ENCODE measurements around the gene ZIC5.

Gene ZIC5

DNA sequence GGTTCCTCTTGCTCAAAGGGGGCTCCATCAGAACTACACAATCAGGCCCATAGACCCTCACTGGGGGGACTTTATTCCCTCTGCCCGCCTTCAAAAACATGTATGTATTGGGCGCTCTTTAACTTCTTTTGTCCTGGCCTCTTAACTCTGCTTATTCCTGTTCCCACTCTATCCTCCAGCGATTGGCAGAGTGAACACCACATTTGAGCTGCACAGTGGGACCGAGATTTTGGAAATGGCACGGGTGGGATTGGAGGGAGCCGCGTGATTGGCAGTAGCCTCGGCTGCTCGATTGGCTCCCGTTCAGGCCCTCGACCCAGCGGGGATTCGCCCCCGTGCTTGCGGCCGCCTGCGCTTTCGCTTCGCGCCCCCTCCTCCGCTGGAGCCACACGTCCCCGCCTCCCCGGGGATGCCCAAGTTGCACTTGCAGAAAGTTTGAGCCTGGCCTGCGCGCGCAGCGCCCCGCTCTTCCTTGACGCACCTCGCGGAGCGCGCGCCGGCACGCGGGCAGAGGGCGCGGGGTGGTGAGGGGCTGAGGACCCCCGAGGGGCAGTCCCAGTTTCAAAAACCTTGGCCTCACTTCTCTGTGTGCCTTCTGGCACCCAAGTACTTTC, at the start of gene ZIC5:
Gene ZIC5 (minus strand): TSS at position 192 of the 614 bp plus-strand sequence. CDS start 164 bp downstream, at position 28.
- TF ChIP-seq ZNF274 (IDR thresholded peaks at IDR 0.05; ENCODE audit: low read depth, low read length) (no peak), SUZ12 (IDR thresholded peaks at IDR 0.05; ENCODE audit: extremely low read depth, insufficient read depth, insufficient read length) (no peak), YY1 (IDR thresholded peaks at IDR 0.05; ENCODE audit: insufficient read depth, insufficient read length) (no peak)
- peak within 1 kb of the TSS; percentile 57 for H3K4me3 ChIP-seq (ENCODE audit: insufficient read length, low read depth)
- H3K27me3 ChIP-seq (ENCODE audit: insufficient read depth, insufficient read length), result peaks cover 76% of the 10 kb centered on the region
- no peaks in the 10 kb centered on the region for H3K36me3 ChIP-seq (ENCODE audit: insufficient read depth, insufficient read length, low read length)
- no peak for DNase-seq (ENCODE audit: low read depth, low spot score)
- no peaks in the 10 kb centered on the region for H3K9me3 ChIP-seq (ENCODE audit: insufficient read depth, low read length)
- H3K4me1 ChIP-seq (ENCODE audit: insufficient read depth, insufficient read length), result peaks cover 9% of the 10 kb centered on the region
- H3K9ac ChIP-seq (ENCODE audit: insufficient read length, low read depth), result peak within 1 kb of the TSS; percentile 81

DNA sequence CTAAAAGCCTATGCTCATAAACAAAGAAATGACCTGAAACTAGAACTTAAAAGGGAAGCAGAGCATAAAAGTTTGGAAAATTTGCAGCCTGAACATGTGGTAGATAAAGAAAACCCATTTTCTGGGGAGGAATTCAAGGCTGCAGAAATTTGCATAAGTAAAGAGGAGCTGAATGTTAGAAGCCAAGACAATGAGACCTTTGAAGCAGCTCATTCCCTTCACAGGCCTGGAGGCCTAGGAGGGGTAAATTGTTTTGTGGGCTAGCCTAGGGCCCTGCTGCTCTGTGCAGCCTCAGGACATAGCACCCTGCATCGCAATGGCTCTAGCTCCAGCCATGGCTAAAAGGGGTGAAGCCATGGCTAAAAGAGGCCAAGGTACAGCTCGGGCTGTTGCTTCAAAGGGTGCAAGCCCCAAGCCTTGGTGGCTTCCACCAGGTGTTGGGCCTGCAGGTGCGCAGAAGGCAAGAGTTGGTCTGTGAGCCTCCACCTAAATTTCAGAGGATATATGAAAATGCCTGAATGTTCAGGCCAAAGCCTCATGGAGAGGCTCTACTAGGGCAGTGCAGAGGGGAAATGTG, 48.3 kb upstream of the ZIC5 start:
- H3K4me3 ChIP-seq (ENCODE audit: insufficient read length, low read depth), result no peak overlapping the region
- no peaks in the 10 kb centered on the region for H3K27me3 ChIP-seq (ENCODE audit: insufficient read depth, insufficient read length)
- H3K9ac ChIP-seq (ENCODE audit: insufficient read length, low read depth), result no peak overlapping the region
- DNase-seq (ENCODE audit: low read depth, low spot score), result peak; percentile 69
- TF ChIP-seq ZNF274 (IDR thresholded peaks at IDR 0.05; ENCODE audit: low read depth, low read length) (no peak), SUZ12 (IDR thresholded peaks at IDR 0.05; ENCODE audit: extremely low read depth, insufficient read depth, insufficient read length) (no peak), YY1 (IDR thresholded peaks at IDR 0.05; ENCODE audit: insufficient read depth, insufficient read length) (no peak)
- H3K4me1 ChIP-seq (ENCODE audit: insufficient read depth, insufficient read length), result no peaks in the 10 kb centered on the region
- H3K9me3 ChIP-seq (ENCODE audit: insufficient read depth, low read length), result no peaks in the 10 kb centered on the region
- no peaks in the 10 kb centered on the region for H3K36me3 ChIP-seq (ENCODE audit: insufficient read depth, insufficient read length, low read length)

DNA sequence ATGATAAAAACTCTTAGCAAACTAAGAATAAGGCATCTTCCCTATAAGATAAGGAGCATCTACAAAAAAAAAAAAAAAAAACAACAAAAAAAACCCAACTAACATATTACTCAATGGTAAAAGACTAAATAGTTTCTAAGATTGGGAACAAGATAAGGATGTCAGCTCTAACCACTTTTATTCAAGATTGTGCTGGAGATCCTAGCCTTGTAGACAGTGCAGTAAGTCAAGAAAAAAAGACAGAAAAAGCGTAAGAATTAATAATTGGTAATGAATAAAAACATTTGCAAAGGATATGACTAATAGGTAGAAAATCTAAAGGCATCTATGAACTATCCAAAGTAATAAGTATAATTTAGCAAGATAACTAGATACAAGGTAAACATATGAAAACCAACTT, 43.1 kb upstream of the ZIC5 start:
- no peaks in the 10 kb centered on the region for H3K4me1 ChIP-seq (ENCODE audit: insufficient read depth, insufficient read length)
- DNase-seq (ENCODE audit: low read depth, low spot score), result no peak
- H3K36me3 ChIP-seq (ENCODE audit: insufficient read depth, insufficient read length, low read length), result no peaks in the 10 kb centered on the region

DNA sequence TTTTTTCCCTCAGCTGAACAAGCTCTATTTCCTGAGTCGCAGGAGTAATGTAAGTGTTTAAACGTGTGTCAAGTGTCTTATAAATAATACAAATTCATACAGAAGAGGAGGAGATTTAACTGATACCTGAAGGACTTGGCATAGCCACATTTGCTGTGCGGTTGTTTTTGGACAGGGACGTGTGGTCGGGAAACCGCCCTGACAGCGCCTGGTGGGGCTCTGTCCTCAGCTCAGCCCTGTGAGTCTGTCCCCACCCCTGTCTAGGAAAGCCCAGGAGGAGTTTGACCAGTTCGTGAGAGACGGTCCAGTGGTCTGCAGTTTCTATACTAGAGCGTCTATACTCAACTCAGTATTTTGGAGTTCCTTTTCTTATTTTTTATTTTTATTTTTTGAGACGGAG, 26.7 kb upstream of the ZIC5 start:
- TF ChIP-seq YY1 (IDR thresholded peaks at IDR 0.05; ENCODE audit: insufficient read depth, insufficient read length) (no peak), ZNF274 (IDR thresholded peaks at IDR 0.05; ENCODE audit: low read depth, low read length) (no peak), SUZ12 (IDR thresholded peaks at IDR 0.05; ENCODE audit: extremely low read depth, insufficient read depth, insufficient read length) (no peak)
- H3K36me3 ChIP-seq (ENCODE audit: insufficient read depth, insufficient read length, low read length), result no peaks in the 10 kb centered on the region
- peaks cover 45% of the 10 kb centered on the region for H3K27me3 ChIP-seq (ENCODE audit: insufficient read depth, insufficient read length)
- DNase-seq (ENCODE audit: low read depth, low spot score), result no peak
- peak overlapping the region; percentile 79 for H3K9ac ChIP-seq (ENCODE audit: insufficient read length, low read depth)
- no peak overlapping the region for H3K4me3 ChIP-seq (ENCODE audit: insufficient read length, low read depth)
- peaks cover 3% of the 10 kb centered on the region for H3K4me1 ChIP-seq (ENCODE audit: insufficient read depth, insufficient read length)
- no peaks in the 10 kb centered on the region for H3K9me3 ChIP-seq (ENCODE audit: insufficient read depth, low read length)

More for the DNA sequence above, 43.1 kb upstream of the ZIC5 start:
- no peak overlapping the region for H3K4me3 ChIP-seq (ENCODE audit: insufficient read length, low read depth)
- H3K9ac ChIP-seq (ENCODE audit: insufficient read length, low read depth), result no peak overlapping the region
- no peaks in the 10 kb centered on the region for H3K27me3 ChIP-seq (ENCODE audit: insufficient read depth, insufficient read length)
- TF ChIP-seq YY1 (IDR thresholded peaks at IDR 0.05; ENCODE audit: insufficient read depth, insufficient read length) (no peak), ZNF274 (IDR thresholded peaks at IDR 0.05; ENCODE audit: low read depth, low read length) (no peak), SUZ12 (IDR thresholded peaks at IDR 0.05; ENCODE audit: extremely low read depth, insufficient read depth, insufficient read length) (no peak)
- H3K9me3 ChIP-seq (ENCODE audit: insufficient read depth, low read length), result no peaks in the 10 kb centered on the region

DNA sequence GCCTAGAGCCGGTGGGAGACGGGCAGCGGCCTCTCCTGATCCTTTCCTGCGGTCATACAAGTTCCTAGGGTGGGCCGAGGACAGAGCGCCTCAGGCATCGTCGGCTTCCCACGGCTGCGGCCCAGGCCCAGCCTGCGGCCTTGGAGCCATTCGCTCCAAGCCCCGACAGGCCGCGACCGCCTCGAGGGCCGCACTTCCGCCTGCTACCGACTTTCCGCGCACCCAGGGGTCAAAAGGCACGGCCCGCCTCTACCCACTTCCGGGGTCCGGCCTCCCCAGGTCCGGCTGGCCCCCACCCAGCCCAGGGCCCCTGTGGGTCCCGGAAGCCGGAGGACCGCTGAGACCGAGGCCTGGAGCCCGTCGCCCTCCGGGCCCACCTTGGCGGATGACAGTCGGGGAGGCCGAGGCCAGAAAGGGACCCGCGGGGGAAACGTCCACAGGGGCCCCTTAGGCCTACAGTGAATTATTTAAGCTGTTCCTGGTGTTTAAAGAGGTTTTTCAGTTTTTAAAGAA, 26.2 kb upstream of the ZIC5 start:
- Histone ChIP-seq H3K4me1 (ENCODE audit: insufficient read depth, insufficient read length) (peaks cover 3% of the 10 kb centered on the region), H3K4me3 (ENCODE audit: insufficient read length, low read depth) (peak overlapping the region; percentile 40), H3K36me3 (ENCODE audit: insufficient read depth, insufficient read length, low read length) (no peaks in the 10 kb centered on the region), H3K9ac (ENCODE audit: insufficient read length, low read depth) (peak overlapping the region; percentile 79), H3K27me3 (ENCODE audit: insufficient read depth, insufficient read length) (peaks cover 50% of the 10 kb centered on the region), H3K9me3 (ENCODE audit: insufficient read depth, low read length) (no peaks in the 10 kb centered on the region)
- DNase-seq (ENCODE audit: low read depth, low spot score), result no peak
- no peak for TF ChIP-seq YY1 (IDR thresholded peaks at IDR 0.05; ENCODE audit: insufficient read depth, insufficient read length)
- no peak for TF ChIP-seq ZNF274 (IDR thresholded peaks at IDR 0.05; ENCODE audit: low read depth, low read length)

DNA sequence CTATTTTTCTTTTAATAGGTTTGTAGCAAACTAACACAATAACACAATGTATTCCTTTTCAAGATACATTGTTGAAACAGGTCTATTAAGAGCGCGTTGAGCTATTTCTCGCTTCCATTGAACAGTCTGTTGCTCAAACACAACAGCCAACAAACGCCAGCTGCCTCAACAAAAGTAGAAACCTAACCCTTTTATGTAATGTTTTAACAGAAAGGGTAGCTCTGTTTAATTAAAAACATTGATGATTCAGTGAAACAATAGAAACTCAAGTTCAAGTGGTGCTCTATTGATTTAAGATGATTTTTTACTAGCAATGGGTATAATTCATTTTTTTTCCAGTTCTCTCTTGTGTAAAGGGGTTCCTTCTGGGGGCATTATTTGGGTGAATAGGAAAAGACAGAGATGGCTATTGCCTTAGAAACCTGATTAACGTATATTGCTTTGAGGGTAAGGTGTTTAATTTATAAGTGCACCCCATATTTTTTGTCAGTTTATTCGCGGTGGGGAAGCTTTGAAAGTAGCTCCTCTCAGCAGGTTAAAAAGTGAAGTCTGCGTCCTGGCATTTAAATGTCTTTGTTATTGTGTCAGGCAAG, 24.9 kb upstream of the ZIC5 start:
- DNase-seq (ENCODE audit: low read depth, low spot score), result no peak
- TF ChIP-seq ZNF274 (IDR thresholded peaks at IDR 0.05; ENCODE audit: low read depth, low read length) (no peak), YY1 (IDR thresholded peaks at IDR 0.05; ENCODE audit: insufficient read depth, insufficient read length) (no peak), SUZ12 (IDR thresholded peaks at IDR 0.05; ENCODE audit: extremely low read depth, insufficient read depth, insufficient read length) (no peak)
- Histone ChIP-seq H3K27me3 (ENCODE audit: insufficient read depth, insufficient read length) (peaks cover 63% of the 10 kb centered on the region), H3K9ac (ENCODE audit: insufficient read length, low read depth) (peak overlapping the region; percentile 79), H3K4me1 (ENCODE audit: insufficient read depth, insufficient read length) (peaks cover 3% of the 10 kb centered on the region), H3K36me3 (ENCODE audit: insufficient read depth, insufficient read length, low read length) (no peaks in the 10 kb centered on the region), H3K9me3 (ENCODE audit: insufficient read depth, low read length) (no peaks in the 10 kb centered on the region), H3K4me3 (ENCODE audit: insufficient read length, low read depth) (peak overlapping the region; percentile 40)
